HG03575 (cell line): ENCODE data around the gene ATP8A1.
A peak's percentile ranks its signal among the peaks of the same experiment; 100 is the strongest.
"Not testable (repeated sequence)": the region's sequence is repeated elsewhere in the genome, so short reads cannot be mapped to it uniquely, and the experiment has no call there.

Experiments used
- ATAC-seq: cut with Tn5 transposase; IDR thresholded peaks from one replicate; pipeline ENCODE4 v1.9.1; 2021; ENCODE audit not compliant: unreplicated experiment, insufficient number of reproducible peaks, low FRiP score; ENCODE audit errors: extremely low read depth

ATP8A1 gene

DNA sequence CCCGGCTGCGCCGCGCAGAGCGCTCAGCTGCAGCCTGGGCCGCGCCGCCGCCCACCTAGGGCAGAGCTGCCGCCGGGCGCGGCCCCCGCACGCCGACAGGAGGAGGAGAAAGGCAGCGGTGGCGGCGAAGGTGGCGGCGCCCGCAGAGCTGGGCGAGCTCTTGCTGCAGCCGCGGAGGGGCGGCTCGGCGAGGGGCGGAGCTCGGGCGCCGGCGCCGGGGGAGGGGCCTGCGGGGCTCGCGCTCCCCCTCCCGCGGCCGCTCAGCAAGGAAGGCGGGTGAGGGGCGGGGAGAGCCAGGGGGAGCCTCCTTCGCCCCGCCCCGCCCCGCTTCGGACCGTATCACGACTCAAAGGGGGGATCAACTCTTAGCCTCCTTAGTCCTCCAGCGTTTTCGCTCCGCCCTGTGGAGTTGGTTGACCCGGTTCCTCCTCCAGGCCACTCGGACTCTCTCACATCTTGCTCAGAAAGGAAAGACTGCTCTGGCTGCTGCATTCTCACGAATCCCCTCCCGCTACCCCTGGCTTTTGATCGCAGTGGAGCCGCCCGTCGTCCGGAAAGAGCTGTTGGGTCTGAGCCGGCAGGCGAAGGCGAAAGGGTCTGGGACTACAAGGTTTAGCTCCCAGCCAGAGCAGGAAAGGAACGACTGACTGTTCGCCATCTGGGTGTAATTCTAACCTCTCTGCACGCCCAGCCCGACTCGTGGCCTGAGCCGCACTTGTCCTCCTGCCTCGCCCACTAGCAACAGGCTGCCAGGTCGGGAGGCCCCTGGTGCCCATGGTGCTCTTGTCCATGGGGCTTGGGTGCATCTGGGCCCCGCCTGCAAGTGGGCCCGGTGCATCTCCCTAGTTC, at the start of gene ATP8A1:
Gene ATP8A1 (minus strand): TSS at position 162 of the 849 bp plus-strand sequence. CDS start 232 bp downstream, outside the sequence.
- peak; percentile 33 for ATAC-seq

DNA sequence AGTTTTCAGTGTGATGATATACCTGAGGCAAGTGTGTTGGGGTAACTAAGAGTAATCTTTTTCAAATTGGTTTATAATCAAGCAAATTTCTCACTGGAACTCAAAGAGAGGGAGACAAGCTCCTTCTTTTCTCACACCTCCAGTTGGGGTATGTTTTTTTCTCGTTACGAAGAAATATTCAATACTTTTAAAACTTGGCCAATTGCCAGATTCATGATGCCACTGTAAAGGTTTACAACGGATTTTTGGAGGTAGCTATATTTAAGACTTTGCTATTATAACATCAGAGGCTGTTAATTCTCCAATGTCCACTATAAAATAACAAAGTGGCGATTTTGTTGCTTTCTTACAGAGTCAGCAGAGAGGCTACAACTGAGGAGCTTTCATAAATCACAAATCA, 49.2 kb upstream of the ATP8A1 start:
- ATAC-seq, result no peak

- no peak for ATAC-seq
These were observed 46.9 kb upstream of the ATP8A1 start for GRCh38 chr4:42703813-42704212.

DNA sequence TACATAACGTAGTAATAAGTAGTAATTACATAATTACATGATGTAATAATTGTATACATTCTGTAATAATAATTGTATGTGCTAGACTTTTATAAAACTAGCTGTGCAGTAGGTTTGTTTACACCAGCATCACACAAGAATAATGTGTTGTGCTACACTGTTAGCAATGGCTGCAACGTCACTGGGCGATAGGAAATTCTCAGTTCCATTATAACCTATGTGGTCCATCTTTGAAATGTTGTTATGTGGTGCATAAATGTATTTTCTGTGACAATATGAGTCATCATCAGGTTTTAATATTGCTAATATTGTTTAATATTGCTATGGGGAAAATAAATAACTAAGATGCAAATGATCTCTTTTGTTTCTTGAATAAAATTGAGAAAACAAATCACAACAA, 46.0 kb upstream of the ATP8A1 start:
- ATAC-seq, result no peak

DNA sequence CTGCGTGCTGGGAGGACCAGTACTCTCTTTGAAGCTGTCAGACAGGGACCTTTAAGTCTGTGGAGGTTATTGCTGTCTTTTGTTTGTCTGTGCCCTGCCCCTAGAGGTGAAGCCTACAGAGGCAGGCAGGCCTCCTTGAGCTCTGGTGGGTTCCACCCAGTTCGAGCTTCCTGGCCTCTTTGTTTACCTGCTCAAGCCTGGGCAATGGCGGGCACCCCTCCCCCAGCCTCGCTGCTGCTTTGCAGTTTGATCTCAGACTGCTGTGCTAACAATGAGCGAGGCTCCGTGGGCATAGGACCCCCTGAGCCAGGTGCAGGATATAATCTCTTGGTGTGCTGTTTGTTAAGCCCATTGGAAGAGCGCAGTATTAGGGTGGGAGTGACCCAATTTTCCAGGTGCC, 44.9 kb upstream of the ATP8A1 start:
- ATAC-seq, result not testable (repeated sequence)

DNA sequence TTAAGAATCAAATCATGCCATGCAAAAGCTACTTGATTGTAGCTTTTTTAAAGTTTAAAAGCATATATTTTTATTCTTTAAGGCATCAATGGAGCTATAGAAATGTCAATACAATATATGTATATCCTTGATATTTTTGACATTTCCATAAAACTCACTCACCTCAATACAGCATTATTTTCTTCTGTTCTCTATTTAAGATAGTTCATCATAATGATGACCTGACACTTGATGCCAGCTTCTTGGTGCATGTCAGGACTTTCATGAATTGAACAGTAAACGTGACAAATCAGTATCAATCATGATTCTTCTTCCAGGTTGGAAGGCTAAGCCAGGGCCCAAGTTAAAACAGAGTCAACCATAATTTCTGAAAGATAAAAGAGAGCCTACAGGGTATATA, 33.6 kb upstream of the ATP8A1 start:
- ATAC-seq, result no peak

- no peak for ATAC-seq
These were observed 26.5 kb upstream of the ATP8A1 start for GRCh38 chr4:42683393-42683792.

- ATAC-seq, result no peak
These were observed 21.6 kb upstream of the ATP8A1 start for GRCh38 chr4:42678512-42678911.

- ATAC-seq, result no peak
These were observed 19.4 kb upstream of the ATP8A1 start for GRCh38 chr4:42676066-42676951.

DNA sequence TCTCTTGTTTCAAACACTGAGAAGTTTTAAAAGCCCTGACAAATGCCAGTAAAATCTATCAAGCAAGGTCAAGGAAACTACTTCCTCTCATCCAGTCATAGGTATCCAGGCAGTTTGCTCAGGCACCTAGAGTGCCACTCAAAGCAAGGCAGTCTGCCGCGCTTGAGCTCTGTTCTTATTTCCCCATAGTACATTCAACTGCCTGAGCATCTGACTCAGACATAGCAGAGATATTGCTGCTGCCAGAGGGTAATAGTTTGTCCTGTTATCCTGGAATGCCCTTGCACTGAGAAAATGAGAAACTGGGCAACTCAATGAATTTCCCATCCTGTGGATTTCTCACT, 16.1 kb upstream of the ATP8A1 start:
- no peak for ATAC-seq

GRCh38 chr4:42672359-42673081, 15.6 kb upstream of the ATP8A1 start:
- ATAC-seq, result no peak

DNA sequence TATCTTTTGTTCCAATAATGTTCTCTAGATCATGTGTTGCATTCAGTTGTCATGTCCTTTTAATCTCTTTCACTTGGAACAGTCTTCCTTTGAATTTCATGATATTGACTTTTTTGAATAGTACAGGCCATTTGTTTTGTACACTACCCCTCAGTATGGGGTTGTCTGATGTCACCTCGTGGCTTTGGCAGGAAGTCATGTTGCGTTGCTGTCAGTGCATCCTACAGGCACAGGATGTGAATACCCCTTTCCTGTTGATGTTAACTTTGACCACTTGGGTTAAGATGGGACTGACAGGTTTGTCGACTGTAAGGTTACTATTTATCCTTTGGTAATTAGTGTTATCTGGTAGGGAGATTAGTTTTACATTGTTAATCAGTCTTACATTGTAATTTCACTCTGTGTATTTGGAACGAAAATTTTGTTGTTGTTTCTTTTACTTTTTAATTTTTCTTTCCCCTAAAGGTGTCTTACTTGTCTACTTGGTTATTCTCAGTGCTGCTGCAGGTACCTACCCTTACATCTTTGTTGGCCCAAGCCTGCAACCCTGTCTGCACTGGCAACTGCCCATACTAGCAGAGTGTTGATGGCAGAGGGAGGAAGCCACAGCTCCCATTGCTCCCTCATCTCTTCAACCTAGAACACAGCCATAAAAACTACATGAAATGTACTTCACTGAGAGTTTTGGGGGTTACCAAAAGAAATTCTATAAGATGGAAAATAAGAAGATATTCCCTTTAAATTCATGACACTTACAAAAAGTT, 14.7 kb upstream of the ATP8A1 start:
- ATAC-seq, result no peak

- ATAC-seq, result no peak
These were observed 1.4 kb upstream of the ATP8A1 start for GRCh38 chr4:42658261-42658660.

DNA sequence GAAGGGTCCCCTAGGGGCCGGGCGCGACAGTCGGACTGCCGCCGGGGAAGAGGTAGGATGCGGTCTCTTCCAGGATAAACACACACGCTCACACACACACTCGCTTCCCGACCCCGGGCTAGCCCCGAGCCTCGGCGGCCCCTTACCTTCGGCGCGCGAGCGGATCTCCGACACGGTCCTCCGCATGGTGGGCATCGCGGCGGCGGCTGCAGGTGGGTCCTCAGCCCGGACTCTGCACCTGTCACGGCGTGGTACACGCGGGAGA, 294 bp downstream of the ATP8A1 start:
- ATAC-seq, result no peak

- ATAC-seq, result no peak
These were observed 805 bp downstream of the ATP8A1 start for GRCh38 chr4:42655921-42656678.

DNA sequence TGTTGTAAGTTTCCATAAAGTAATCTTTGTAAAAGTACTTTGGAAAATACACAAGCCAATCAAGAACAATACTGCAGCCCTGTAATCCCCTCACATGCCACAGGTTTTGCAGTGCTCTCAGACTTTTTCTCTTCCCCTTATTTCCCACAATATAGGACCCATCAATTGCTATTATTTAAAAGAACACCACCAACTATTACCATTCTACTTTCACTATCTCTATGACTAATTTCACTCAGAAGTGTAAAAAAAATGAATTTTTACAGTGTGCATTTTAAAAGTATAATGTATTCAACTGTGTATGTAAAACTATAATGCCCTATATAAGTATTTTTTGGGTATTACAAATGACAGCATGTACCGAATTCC, 1.7 kb downstream of the ATP8A1 start:
- no peak for ATAC-seq

GRCh38 chr4:42654631-42655268, 2.2 kb downstream of the ATP8A1 start:
- peak; percentile 32 for ATAC-seq
